Cardiac muscle cell (in vitro differentiated cells and primary cell): ENCODE results near the gene CAV3. TPM values are rescaled to one million over a fixed set of nuclear protein-coding genes. Genes with fewer than 3 reads are reported as not detected.
A peak's percentile ranks its signal among the peaks of the same experiment; 100 is the strongest.

Experiments
- DNase-seq, 2 donors: peaks; one replicate each; pipeline versions ENCODE4 v3.0.0 to v3.0.0-alpha.2; 2010 to 2017; ENCODE audit warnings: low read depth in 1 of 2, low spot score in 1 of 2
- H3K27ac ChIP-seq: fragments of 200-600 bp; sonication (generic); 2 replicates; pipeline ENCODE4 v1.5.1; 2016
- H3K27me3 ChIP-seq: fragments of 200-600 bp; sonication (generic); 2 replicates; pipeline ENCODE4 v1.6.0; 2016; ENCODE audit warnings: control low read depth
- H3K36me3 ChIP-seq: fragments of 200-600 bp; sonication (generic); 2 replicates; pipeline ENCODE4 v1.5.1; 2016; ENCODE audit warnings: control low read depth
- H3K4me1 ChIP-seq: fragments of 200-600 bp; sonication (generic); 2 replicates; pipeline ENCODE4 v1.8.1; 2017; ENCODE audit warnings: low read depth, mild to moderate bottlenecking, mixed run types
- H3K4me3 ChIP-seq: fragments of 200-600 bp; sonication (generic); 2 replicates; pipeline ENCODE4 v1.5.1; 2016; ENCODE audit warnings: mild to moderate bottlenecking
- H3K9me3 ChIP-seq: fragments of 200-600 bp; sonication (generic); 2 replicates; pipeline ENCODE4 v1.5.1; 2017; ENCODE audit warnings: low read depth, mild to moderate bottlenecking, control low read depth
- polyA plus RNA-seq: library from polyadenylated mRNA; unstranded; fragments of >200 nt; fragmentation: Nextera tagmentation; extraction: Ambion mirVana; gene quantifications from 2 replicates; pipeline ENCODE4 v1.2.1, GENCODE V29; 2016
- total RNA-seq: library from RNA; depleted of rRNA; stranded (reverse); fragments of >200 nt; gene quantifications from 2 replicates; pipeline ENCODE4 v1.2.3, GENCODE V29; 2016
- TF ChIP-seq, protein P1 (sequence below): IDR thresholded peaks from 2 replicates; pipeline ENCODE4 v1.5.1; 2012; ENCODE audit warnings: low read depth, mild to moderate bottlenecking, low read length

CAV3 gene
- total and polyA plus RNA-seq, 2 experiments from 2014 or later, result 0.09 to 0.39 TPM

DNA sequence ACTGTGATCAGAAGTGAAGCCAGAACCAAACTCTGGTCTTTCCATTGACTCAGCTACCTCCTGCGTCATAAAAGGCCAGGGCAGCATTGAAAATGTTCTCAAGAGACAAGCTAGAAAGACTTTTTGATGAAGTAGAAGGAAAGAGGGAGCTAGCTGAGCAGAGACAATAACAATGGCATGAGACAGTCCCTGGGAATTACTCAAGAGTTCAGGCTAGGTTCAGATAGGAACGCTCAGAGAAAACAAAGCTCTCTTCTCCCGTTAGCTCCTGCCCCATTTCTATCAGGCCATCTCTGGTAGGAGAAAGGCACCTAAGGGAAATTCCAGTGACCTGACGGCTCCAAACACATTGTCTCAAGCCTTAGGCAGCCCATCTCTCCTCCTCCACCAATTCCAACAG, 42.8 kb downstream of the CAV3 start:
- Histone ChIP-seq H3K4me1 (no peaks in the 10 kb centered on the region), H3K36me3 (no peaks in the 10 kb centered on the region), H3K27me3 (peaks cover under 1% of the 10 kb centered on the region), H3K4me3 (no peak overlapping the region), H3K9me3 (no peaks in the 10 kb centered on the region), H3K27ac (no peak overlapping the region)
- DNase-seq, result peak in 1 of 2 donors; percentile 75
- TF ChIP-seq, protein P1, sequence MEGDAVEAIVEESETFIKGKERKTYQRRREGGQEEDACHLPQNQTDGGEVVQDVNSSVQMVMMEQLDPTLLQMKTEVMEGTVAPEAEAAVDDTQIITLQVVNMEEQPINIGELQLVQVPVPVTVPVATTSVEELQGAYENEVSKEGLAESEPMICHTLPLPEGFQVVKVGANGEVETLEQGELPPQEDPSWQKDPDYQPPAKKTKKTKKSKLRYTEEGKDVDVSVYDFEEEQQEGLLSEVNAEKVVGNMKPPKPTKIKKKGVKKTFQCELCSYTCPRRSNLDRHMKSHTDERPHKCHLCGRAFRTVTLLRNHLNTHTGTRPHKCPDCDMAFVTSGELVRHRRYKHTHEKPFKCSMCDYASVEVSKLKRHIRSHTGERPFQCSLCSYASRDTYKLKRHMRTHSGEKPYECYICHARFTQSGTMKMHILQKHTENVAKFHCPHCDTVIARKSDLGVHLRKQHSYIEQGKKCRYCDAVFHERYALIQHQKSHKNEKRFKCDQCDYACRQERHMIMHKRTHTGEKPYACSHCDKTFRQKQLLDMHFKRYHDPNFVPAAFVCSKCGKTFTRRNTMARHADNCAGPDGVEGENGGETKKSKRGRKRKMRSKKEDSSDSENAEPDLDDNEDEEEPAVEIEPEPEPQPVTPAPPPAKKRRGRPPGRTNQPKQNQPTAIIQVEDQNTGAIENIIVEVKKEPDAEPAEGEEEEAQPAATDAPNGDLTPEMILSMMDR, result no peak

DNA sequence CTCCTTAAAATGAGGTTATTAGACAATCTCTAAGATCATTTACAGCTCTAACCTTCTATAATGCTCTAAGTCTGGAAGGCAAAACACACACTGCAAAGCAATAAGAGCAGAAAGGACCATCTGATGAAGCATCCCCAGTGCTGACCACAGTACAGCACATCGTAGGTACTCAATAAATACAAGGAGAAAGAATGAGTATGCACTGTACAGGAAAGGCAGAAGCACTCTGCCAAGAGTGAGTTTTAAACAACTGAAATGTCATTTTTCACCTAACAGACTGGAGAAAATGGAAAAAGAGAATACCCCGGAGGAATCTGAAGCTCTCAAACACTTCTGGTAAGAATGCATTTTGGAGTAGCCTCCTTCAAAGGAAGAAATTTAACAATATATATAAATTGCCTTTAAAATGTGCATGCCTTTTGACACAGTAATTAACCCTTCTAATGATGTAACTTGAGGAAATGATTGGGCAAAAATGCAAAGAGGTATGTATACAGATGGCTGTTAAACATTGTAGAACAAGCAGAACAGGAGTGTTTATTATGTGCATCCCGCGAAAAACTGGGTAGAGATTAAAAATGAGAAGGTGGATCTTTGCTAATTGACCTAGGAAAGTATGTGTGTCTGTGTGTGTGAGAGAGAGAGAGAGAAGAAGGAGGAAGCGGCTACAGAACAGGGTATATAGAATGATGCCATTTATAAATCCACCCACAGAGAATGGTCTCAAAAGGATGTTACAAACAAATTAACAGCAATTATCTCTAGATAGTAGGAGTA, 43.8 kb downstream of the CAV3 start:
- Histone ChIP-seq H3K36me3 (no peaks in the 10 kb centered on the region), H3K4me3 (no peak overlapping the region), H3K9me3 (no peaks in the 10 kb centered on the region), H3K27me3 (no peaks in the 10 kb centered on the region), H3K27ac (no peak overlapping the region), H3K4me1 (no peaks in the 10 kb centered on the region)
- DNase-seq, result no peak
- TF ChIP-seq, protein P1, result no peak

DNA sequence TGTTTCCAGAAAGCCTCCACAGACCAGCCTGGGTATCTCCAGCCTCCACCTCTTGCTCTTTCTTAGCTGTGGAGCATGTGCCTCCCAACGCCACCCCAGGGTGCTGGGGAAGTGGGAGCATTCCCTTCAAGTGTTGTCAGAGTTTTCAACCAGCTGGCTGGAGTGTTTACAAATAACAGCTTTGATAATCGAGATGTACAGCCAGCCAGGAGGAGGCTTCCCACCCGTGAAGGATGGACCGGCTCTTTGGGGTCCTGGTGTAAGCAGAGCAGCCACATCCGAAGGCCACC, 44.3 kb downstream of the CAV3 start:
- Histone ChIP-seq H3K4me3 (no peak overlapping the region), H3K4me1 (no peaks in the 10 kb centered on the region), H3K27me3 (no peaks in the 10 kb centered on the region), H3K9me3 (no peaks in the 10 kb centered on the region), H3K27ac (no peak overlapping the region), H3K36me3 (no peaks in the 10 kb centered on the region)
- TF ChIP-seq, protein P1, result no peak
- DNase-seq, result no peak

DNA sequence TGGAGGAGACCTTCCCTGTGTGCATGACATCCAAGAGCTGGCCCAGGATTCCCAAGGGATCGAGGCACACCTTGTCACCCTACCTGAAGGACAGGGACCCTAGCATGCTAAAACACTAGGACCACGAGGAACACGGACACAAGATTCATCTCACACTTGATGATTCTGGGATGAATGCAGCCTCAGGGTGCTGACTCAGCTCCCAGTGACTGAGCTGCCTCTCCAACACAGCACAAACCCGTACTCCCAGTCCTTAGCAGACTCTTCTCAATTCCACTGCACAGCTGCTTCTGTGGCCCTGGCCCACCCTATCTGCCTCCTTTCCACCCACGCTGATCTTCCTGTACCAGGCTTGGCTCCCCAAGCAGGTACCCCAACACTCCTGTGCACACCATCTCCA, 44.9 kb downstream of the CAV3 start:
- H3K36me3 ChIP-seq, result no peaks in the 10 kb centered on the region
- no peak overlapping the region for H3K4me3 ChIP-seq
- DNase-seq, result no peak
- TF ChIP-seq, protein P1, result no peak
- no peaks in the 10 kb centered on the region for H3K27me3 ChIP-seq
- no peaks in the 10 kb centered on the region for H3K4me1 ChIP-seq
- H3K27ac ChIP-seq, result no peak overlapping the region
- no peaks in the 10 kb centered on the region for H3K9me3 ChIP-seq

DNA sequence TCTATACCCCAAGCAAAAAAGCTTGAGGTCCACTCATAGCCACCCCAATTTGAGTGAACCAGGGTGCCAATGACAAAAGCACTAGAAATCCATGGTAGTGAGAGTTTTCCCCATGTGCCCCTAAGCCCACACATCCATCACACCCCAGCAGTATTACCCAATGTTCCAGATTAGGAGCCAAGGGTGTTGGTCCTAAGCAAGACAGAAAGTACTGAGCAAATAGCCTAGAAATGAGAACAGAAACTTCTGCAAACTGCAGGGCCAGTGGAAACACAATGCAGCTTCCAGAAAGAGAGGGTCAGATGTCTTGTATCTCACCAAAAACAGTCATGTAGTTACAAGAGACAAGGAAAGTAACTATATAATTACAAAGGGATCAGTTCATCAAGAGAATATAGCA, 46.7 kb downstream of the CAV3 start:
- no peak for DNase-seq
- no peaks in the 10 kb centered on the region for H3K4me1 ChIP-seq
- no peak overlapping the region for H3K4me3 ChIP-seq
- TF ChIP-seq, protein P1, result no peak
- H3K36me3 ChIP-seq, result no peaks in the 10 kb centered on the region
- no peak overlapping the region for H3K27ac ChIP-seq
- no peaks in the 10 kb centered on the region for H3K27me3 ChIP-seq
- H3K9me3 ChIP-seq, result no peaks in the 10 kb centered on the region
